ENCODE data around the gene NAGS.
"Not testable (repeated sequence)": the region's sequence is repeated elsewhere in the genome, so short reads cannot be mapped to it uniquely, and the experiment has no call there.

The NAGS gene

DNA sequence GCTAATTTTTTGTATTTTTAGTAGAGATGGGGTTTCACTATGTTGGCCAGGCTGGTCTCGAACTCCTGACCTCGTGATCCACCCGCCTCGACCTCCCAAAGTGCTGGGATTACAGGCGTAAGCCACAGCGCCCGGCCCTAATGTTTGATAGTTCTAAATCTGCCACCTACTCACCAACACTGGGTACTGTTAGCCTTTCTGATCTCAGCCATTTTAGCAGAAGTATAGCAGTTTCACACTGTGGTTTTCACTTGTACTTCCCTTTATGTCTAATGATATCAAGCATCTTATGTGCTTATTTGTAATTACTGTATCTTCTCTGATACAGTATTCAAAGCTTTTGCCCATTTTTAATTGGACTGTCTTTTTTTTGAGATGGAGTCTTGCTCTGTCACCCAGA lies 42.5 kb downstream of the NAGS start:
- not testable (repeated sequence) for DNase-seq

DNA sequence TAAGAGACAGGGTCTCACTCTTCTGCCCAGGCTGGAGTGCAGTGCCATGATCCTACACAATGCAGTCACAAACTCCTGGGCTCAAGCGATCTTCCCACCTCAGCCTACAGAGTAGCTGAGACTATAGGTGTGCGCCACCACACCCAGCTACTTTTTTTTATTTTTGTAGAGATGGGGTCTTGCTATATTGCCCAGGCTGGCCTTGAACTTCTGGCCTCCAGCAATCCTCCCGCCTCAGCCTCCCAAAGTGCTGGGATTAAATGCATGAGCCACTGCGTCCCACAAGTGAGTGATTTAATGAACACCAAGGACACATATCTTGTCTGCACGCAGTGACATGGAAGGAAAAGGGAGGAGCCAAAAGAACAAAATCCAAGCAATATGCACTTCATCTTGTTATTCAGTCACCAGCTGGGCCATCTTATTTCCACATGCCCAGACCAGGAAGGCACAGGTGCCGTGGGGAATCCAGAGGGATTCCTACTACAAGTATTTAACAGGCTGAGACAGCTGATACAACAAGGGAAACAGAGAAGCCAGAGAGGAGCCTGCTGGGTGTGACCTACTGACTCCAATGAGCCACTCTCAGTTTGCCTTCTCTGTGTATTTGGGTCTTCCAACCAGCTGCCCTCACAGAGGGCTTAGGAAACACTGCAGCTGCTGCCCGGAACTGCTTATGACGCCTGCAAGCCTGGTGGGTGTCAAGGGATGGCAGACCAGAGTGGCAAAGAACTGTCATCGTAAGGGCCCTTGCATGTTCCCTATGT lies 45.1 kb downstream of the NAGS start:
- no peak for DNase-seq

DNA sequence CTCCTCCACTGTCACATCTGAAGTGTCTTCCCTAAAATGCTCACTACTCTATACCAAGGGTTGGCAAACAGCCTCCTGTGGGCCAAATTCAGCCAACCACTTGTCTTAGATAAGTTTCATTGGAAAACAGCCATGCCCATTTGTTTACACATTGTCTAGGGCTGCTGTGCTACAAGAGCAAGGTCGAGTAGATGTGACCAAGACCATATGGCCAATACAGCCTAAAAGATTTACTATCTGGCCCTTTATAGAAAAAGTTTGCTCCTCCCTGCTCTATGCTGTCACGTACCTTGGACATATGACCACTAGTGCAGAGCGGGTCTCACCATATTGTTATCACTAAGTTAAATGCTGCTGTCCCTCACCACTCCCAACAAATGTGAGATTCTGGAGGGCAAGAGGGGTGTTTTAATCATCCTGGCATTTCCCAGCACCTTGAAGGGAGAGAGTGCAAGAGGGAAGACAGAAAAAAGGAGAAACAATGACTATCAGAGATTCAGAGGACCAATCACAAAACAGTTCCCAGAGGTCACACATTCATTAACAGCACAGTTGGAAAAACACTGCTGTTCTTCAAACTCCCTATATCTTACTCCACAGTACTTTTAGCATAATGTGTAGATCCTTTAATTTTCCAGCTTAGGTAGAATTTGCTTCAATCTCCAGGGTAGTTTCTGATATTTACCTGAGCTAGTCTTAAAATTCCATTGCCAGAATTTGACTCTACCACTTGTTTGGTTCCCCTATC lies 48.9 kb downstream of the NAGS start:
- no peak for DNase-seq

All from GOT3 (cell line).